Neural cell (in vitro differentiated cells): ENCODE measurements around the gene PRKAR1B. TPM values are rescaled to one million over a fixed set of nuclear protein-coding genes. Genes with fewer than 3 reads are reported as not detected.

ENCODE experiments used
- H2AFZ ChIP-seq: fragments of 200-600, 300-800 bp; sonication (generic), shearing (Covaris generic); 2 replicates; pipeline ENCODE4 v1.6.0; 2014; ENCODE audit warnings: low read depth, mild to moderate bottlenecking, antibody characterized with exemption, low read length, moderate library complexity
- H3F3A ChIP-seq: fragments of 200-600 bp; shearing (Covaris generic); 2 replicates; pipeline ENCODE4 v1.6.1; 2016; ENCODE audit warnings: mild to moderate bottlenecking, moderate library complexity, mixed read lengths, antibody characterized with exemption, low read length; ENCODE audit not compliant: insufficient read depth, poor library complexity, severe bottlenecking
- H3K27ac ChIP-seq: fragments of 200-600, 300-800 bp; sonication (generic), shearing (Covaris generic); 2 replicates; pipeline ENCODE4 v1.5.1; 2014; ENCODE audit warnings: mild to moderate bottlenecking, low read length, moderate library complexity
- H3K27me3 ChIP-seq: fragments of 300-800, 200-600 bp; sonication (generic), shearing (Covaris generic); 2 replicates; pipeline ENCODE4 v1.6.0; 2014; ENCODE audit warnings: mild to moderate bottlenecking, low read depth, low read length, moderate library complexity; ENCODE audit not compliant: insufficient read depth
- H3K36me3 ChIP-seq: fragments of 300-800, 200-600 bp; sonication (generic), shearing (Covaris generic); 2 replicates; pipeline ENCODE4 v1.5.1; 2014; ENCODE audit warnings: mild to moderate bottlenecking, antibody characterized with exemption, low read length, moderate library complexity; ENCODE audit not compliant: insufficient read depth
- H3K4me2 ChIP-seq: fragments of 300-800, 200-600 bp; sonication (generic), shearing (Covaris generic); 2 replicates; pipeline ENCODE4 v1.6.0; 2014; ENCODE audit warnings: mild to moderate bottlenecking, low read length
- H3K4me3 ChIP-seq: fragments of 300-800, 200-600 bp; sonication (generic), shearing (Covaris generic); 2 replicates; pipeline ENCODE4 v1.5.1; 2014; ENCODE audit warnings: mild to moderate bottlenecking, low read length, moderate library complexity
- H3K79me2 ChIP-seq: fragments of 200-600 bp; shearing (Covaris generic); replicated peaks from 2 replicates; pipeline ENCODE4 v1.6.0; 2014; ENCODE audit warnings: mild to moderate bottlenecking, low read length, moderate library complexity; ENCODE audit not compliant: insufficient read depth
- H3K9ac ChIP-seq: fragments of 300-800, 200-600 bp; sonication (generic), shearing (Covaris generic); 2 replicates; pipeline ENCODE4 v1.6.1; 2016; ENCODE audit warnings: mild to moderate bottlenecking, low read length, mixed read lengths
- H3K9me2 ChIP-seq: fragments of 200-600 bp; shearing (Covaris generic); 2 replicates; pipeline ENCODE4 v1.6.1; 2016; ENCODE audit warnings: mild to moderate bottlenecking, low read length, mixed read lengths; ENCODE audit not compliant: insufficient read depth
- H3K9me3 ChIP-seq: fragments of 200-600, 300-800 bp; sonication (generic), shearing (Covaris generic); 2 replicates; pipeline ENCODE4 v1.6.1; 2016; ENCODE audit warnings: mild to moderate bottlenecking, mixed run types, low read length, moderate library complexity, mixed read lengths
- H4K20me1 ChIP-seq: fragments of 200-600 bp; shearing (Covaris generic); 2 replicates; pipeline ENCODE4 v1.6.1; 2016; ENCODE audit warnings: mild to moderate bottlenecking, mixed run types; ENCODE audit not compliant: insufficient read depth
- CTCF ChIP-seq: fragments of 450-650 bp; IDR thresholded peaks from 2 replicates; pipeline ENCODE4 v1.5.1; 2014; ENCODE audit warnings: antibody characterized with exemption, mild to moderate bottlenecking, moderate library complexity; ENCODE audit not compliant: poor library complexity, severe bottlenecking
- EP300 ChIP-seq: fragments of 450-650 bp; conservative IDR thresholded peaks from 2 replicates; pipeline ENCODE4 v1.6.1; 2014; ENCODE audit warnings: antibody characterized with exemption, mild to moderate bottlenecking, moderate library complexity; ENCODE audit not compliant: poor library complexity, severe bottlenecking
- EZH2 ChIP-seq: fragments of 200-600, 300-800 bp; shearing (Covaris generic), sonication (generic); IDR thresholded peaks from 2 replicates; pipeline ENCODE4 v1.6.1; 2014; ENCODE audit warnings: antibody characterized with exemption, low read length, borderline replicate concordance, mild to moderate bottlenecking; ENCODE audit not compliant: insufficient read depth, poor library complexity, severe bottlenecking
- MXI1 ChIP-seq: fragments of 450-650 bp; conservative IDR thresholded peaks from 2 replicates; pipeline ENCODE4 v1.6.1; 2014; ENCODE audit warnings: antibody characterized with exemption, mild to moderate bottlenecking; ENCODE audit not compliant: poor library complexity, severe bottlenecking
- POLR2AphosphoS5 ChIP-seq: IDR thresholded peaks from 2 replicates; pipeline ENCODE4 v1.6.1; 2012
- RAD21 ChIP-seq: fragments of 450-650 bp; conservative IDR thresholded peaks from 2 replicates; pipeline ENCODE4 v1.6.1; 2014; ENCODE audit warnings: antibody characterized with exemption, mild to moderate bottlenecking, moderate library complexity
- SMC3 ChIP-seq: fragments of 450-650 bp; conservative IDR thresholded peaks from 2 replicates; pipeline ENCODE4 v1.6.1; 2014; ENCODE audit warnings: antibody characterized with exemption, mild to moderate bottlenecking, moderate library complexity; ENCODE audit not compliant: poor library complexity
- TAF1 ChIP-seq: IDR thresholded peaks from 2 replicates; pipeline ENCODE4 v1.6.1; 2012; ENCODE audit warnings: low read depth
- polyA plus RNA-seq: library from polyadenylated mRNA; depleted of rRNA; stranded (reverse); fragments of >200 nt; gene quantifications from 2 replicates; pipeline ENCODE4 v1.2.3, GENCODE V29; 2014
- TF ChIP-seq, protein P1 (sequence below): IDR thresholded peaks from 2 replicates; pipeline ENCODE4 v1.6.1; 2012; ENCODE audit warnings: borderline replicate concordance

Gene PRKAR1B
- polyA plus RNA-seq, 1 donor from 2014 or later: 38.6 TPM

DNA sequence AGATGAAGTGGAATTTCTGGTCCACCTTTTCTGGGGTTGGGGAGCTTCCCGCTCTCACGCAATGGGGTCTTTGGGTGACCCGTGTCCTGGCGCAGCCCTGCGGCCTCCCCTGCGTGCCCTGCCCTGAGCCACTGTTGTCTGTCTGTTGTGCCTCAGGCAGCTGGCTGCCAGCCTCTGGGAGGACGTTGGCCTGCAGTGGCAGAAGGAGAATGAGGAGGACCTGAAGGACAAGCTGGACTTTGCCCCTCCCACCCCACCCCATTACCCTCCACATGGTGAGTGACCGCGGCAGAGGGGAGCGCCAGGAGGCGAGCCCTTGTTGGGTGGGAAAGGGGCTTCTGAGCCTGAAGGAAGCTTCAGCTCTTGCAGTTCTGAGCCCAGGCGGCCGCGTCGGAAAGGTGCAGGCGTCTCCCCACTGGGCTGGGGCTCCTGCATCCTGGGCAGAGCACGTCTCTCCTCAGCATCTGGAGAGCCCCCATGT, 14.2 kb upstream of the PRKAR1B start:
- Histone ChIP-seq H3K9me2 (no peaks in the 10 kb centered on the region), H3K9me3 (no peaks in the 10 kb centered on the region), H2AFZ (no peak overlapping the region), H3K4me2 (no peak overlapping the region), H3F3A (no peaks in the 10 kb centered on the region), H3K27me3 (no peaks in the 10 kb centered on the region), H3K9ac (no peak overlapping the region), H3K36me3 (no peaks in the 10 kb centered on the region), H4K20me1 (no peaks in the 10 kb centered on the region), H3K4me3 (no peak overlapping the region), H3K79me2 (peaks cover 14% of the 10 kb centered on the region), H3K27ac (no peak overlapping the region)
- no peak for TF ChIP-seq EP300

- H3F3A ChIP-seq: no peaks in the 10 kb centered on the region
- no peaks in the 10 kb centered on the region for H3K36me3 ChIP-seq
- H3K4me2 ChIP-seq: no peak overlapping the region
- H3K27me3 ChIP-seq: no peaks in the 10 kb centered on the region
- H3K9ac ChIP-seq: no peak overlapping the region
- no peaks in the 10 kb centered on the region for H3K9me2 ChIP-seq
- H3K27ac ChIP-seq: no peak overlapping the region
- no peak for TF ChIP-seq CTCF
- TF ChIP-seq TAF1: no peak
- TF ChIP-seq SMC3: no peak
- TF ChIP-seq EP300: no peak
- no peak for TF ChIP-seq POLR2AphosphoS5
- no peak for TF ChIP-seq MXI1
- no peak for TF ChIP-seq EZH2
- TF ChIP-seq RAD21: no peak
- TF ChIP-seq, protein P1, sequence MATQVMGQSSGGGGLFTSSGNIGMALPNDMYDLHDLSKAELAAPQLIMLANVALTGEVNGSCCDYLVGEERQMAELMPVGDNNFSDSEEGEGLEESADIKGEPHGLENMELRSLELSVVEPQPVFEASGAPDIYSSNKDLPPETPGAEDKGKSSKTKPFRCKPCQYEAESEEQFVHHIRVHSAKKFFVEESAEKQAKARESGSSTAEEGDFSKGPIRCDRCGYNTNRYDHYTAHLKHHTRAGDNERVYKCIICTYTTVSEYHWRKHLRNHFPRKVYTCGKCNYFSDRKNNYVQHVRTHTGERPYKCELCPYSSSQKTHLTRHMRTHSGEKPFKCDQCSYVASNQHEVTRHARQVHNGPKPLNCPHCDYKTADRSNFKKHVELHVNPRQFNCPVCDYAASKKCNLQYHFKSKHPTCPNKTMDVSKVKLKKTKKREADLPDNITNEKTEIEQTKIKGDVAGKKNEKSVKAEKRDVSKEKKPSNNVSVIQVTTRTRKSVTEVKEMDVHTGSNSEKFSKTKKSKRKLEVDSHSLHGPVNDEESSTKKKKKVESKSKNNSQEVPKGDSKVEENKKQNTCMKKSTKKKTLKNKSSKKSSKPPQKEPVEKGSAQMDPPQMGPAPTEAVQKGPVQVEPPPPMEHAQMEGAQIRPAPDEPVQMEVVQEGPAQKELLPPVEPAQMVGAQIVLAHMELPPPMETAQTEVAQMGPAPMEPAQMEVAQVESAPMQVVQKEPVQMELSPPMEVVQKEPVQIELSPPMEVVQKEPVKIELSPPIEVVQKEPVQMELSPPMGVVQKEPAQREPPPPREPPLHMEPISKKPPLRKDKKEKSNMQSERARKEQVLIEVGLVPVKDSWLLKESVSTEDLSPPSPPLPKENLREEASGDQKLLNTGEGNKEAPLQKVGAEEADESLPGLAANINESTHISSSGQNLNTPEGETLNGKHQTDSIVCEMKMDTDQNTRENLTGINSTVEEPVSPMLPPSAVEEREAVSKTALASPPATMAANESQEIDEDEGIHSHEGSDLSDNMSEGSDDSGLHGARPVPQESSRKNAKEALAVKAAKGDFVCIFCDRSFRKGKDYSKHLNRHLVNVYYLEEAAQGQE: no peak
- no peaks in the 10 kb centered on the region for H4K20me1 ChIP-seq
- no peak overlapping the region for H3K4me3 ChIP-seq
- peaks cover 18% of the 10 kb centered on the region for H3K79me2 ChIP-seq
- no peaks in the 10 kb centered on the region for H3K9me3 ChIP-seq
- H2AFZ ChIP-seq: no peak overlapping the region
Measured at GRCh38 chr7:739983-740942, 13.2 kb upstream of the PRKAR1B start.
